Mesenchymal stem cell (in vitro differentiated cells and primary cell): ENCODE measurements around the gene DNAH10.

Experiments used
- DNase-seq: peaks from one replicate; pipeline ENCODE4 v3.0.0-alpha.2; 2013
- H2AFZ ChIP-seq: one replicate; pipeline ENCODE4 v1.6.1; 2013; ENCODE audit warnings: low read depth, mild to moderate bottlenecking, control low read depth, inconsistent platforms, low read length, moderate library complexity
- H2AK5ac ChIP-seq: 2 replicates; pipeline ENCODE4 v1.6.1; 2013; ENCODE audit warnings: low read length, moderate library complexity, mild to moderate bottlenecking, inconsistent platforms; ENCODE audit not compliant: severe bottlenecking
- H2BK120ac ChIP-seq: one replicate; pipeline ENCODE4 v1.6.1; 2013; ENCODE audit warnings: low read depth, mild to moderate bottlenecking, inconsistent platforms, low read length, moderate library complexity
- H2BK12ac ChIP-seq, 2 experiments: one replicate each; pipeline ENCODE4 v1.6.1; 2013; ENCODE audit warnings: inconsistent platforms in 2 of 2, low read length in 2 of 2, mild to moderate bottlenecking in 2 of 2, moderate library complexity in 2 of 2, control low read depth in 1 of 2
- H2BK15ac ChIP-seq: one replicate; pipeline ENCODE4 v1.6.1; 2013; ENCODE audit warnings: mild to moderate bottlenecking, low read depth, inconsistent platforms; ENCODE audit not compliant: poor library complexity, severe bottlenecking
- H2BK5ac ChIP-seq: 2 replicates; pipeline ENCODE4 v1.6.1; 2013; ENCODE audit warnings: low read depth, mild to moderate bottlenecking, low read length, control low read depth, inconsistent platforms; ENCODE audit not compliant: poor library complexity, severe bottlenecking
- H3K14ac ChIP-seq, 2 experiments: one replicate each; pipeline ENCODE4 v1.6.1; 2013; ENCODE audit warnings: inconsistent platforms in 2 of 2, low read length in 2 of 2, control low read depth in 1 of 2, mild to moderate bottlenecking in 1 of 2, moderate library complexity in 1 of 2
- H3K18ac ChIP-seq, 2 experiments: one replicate each; pipeline ENCODE4 v1.6.1; 2013; ENCODE audit warnings: inconsistent platforms in 2 of 2, low read length in 2 of 2, control low read depth in 1 of 2, low read depth in 1 of 2, mild to moderate bottlenecking in 1 of 2
- H3K23ac ChIP-seq, 2 experiments: one replicate each; pipeline ENCODE4 v1.6.1; 2013; ENCODE audit warnings: inconsistent platforms in 2 of 2, low read length in 2 of 2, mild to moderate bottlenecking in 2 of 2, moderate library complexity in 2 of 2, control low read depth in 1 of 2
- H3K27ac ChIP-seq: 2 replicates; pipeline ENCODE4 v1.5.1; 2013; ENCODE audit warnings: mild to moderate bottlenecking, moderate library complexity, low read length, control low read depth, inconsistent platforms; ENCODE audit not compliant: poor library complexity, severe bottlenecking
- H3K27me3 ChIP-seq, 2 experiments: 2 replicates each; pipeline versions ENCODE4 v1.6.1 to v1.7.0; 2013; ENCODE audit warnings: low read length in 2 of 2, mild to moderate bottlenecking in 2 of 2, moderate library complexity in 2 of 2, control low read depth in 1 of 2, inconsistent platforms in 1 of 2; ENCODE audit not compliant: control insufficient read depth in 1 of 2, insufficient read depth in 1 of 2
- H3K36me3 ChIP-seq, 2 experiments: 2 replicates each; pipeline versions ENCODE4 v1.6.1 to v1.7.0; 2013; ENCODE audit warnings: low read length in 2 of 2, control low read depth in 1 of 2, inconsistent platforms in 1 of 2, low read depth in 1 of 2, mild to moderate bottlenecking in 1 of 2; ENCODE audit not compliant: insufficient read depth in 2 of 2, control insufficient read depth in 1 of 2
- H3K4ac ChIP-seq, 2 experiments: one replicate each; pipeline ENCODE4 v1.6.1; 2013; ENCODE audit warnings: inconsistent platforms in 2 of 2, low read length in 2 of 2, mild to moderate bottlenecking in 2 of 2, moderate library complexity in 2 of 2, control low read depth in 1 of 2, low read depth in 1 of 2
- H3K4me1 ChIP-seq: 2 replicates; pipeline ENCODE4 v1.6.1; 2013; ENCODE audit warnings: low read depth, low read length, control low read depth; ENCODE audit not compliant: control insufficient read depth, insufficient read depth
- H3K4me2 ChIP-seq: 2 replicates; pipeline ENCODE4 v1.6.1; 2013; ENCODE audit warnings: low read length, mild to moderate bottlenecking, inconsistent platforms; ENCODE audit not compliant: poor library complexity, severe bottlenecking
- H3K4me3 ChIP-seq, 2 experiments: 2 replicates each; pipeline versions ENCODE4 v1.5.1 to v1.7.0; 2013; ENCODE audit warnings: low read length in 2 of 2, mild to moderate bottlenecking in 2 of 2, control low read depth in 1 of 2, low read depth in 1 of 2; ENCODE audit not compliant: insufficient read depth in 1 of 2
- H3K79me1 ChIP-seq: replicated peaks from 2 replicates; pipeline ENCODE4 v1.6.1; 2013; ENCODE audit warnings: mild to moderate bottlenecking, control low read depth, low read length, inconsistent platforms; ENCODE audit not compliant: poor library complexity, severe bottlenecking
- H3K9ac ChIP-seq: 2 replicates; pipeline ENCODE4 v1.7.0; 2013; ENCODE audit warnings: mild to moderate bottlenecking, low read length, moderate library complexity
- H3K9me3 ChIP-seq: 2 replicates; pipeline ENCODE4 v1.7.0; 2013; ENCODE audit warnings: mild to moderate bottlenecking, low read length; ENCODE audit not compliant: control insufficient read depth
- H4K8ac ChIP-seq: one replicate; pipeline ENCODE4 v1.6.1; 2013; ENCODE audit warnings: inconsistent platforms, mild to moderate bottlenecking, low read length, moderate library complexity
- H4K91ac ChIP-seq: one replicate; pipeline ENCODE4 v1.6.1; 2013; ENCODE audit warnings: mild to moderate bottlenecking, low read length, inconsistent platforms
- WGBS: methylation state at CpG from one replicate; pipeline ENCODE4 v1.1.7; 2013; ENCODE audit warnings: mixed read lengths; 5-methylcytosine and 5-hydroxymethylcytosine counted together

DNAH10 gene

DNA sequence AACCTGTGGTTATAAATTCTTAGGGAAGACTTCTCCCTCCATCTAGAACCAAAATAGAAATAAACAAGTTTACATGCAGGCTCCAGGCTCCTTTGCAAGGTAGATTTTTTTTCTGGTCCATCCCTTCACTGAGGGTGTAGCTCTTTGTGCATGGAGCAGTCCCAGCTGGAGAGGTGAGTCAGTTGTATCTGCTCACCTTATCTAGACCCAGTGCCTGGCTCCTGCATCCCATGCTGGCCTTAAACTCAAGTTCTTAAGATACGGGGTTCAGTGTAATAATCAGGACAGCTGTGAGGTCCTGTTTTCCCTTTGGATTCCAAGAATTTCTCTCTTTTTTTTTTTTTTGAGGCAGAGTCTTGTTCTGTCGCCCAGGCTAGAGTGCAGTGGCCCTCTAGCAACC, 35.1 kb upstream of the DNAH10 start:
- Histone ChIP-seq H3K4me3 (no peak overlapping the region), H2BK12ac (no peak overlapping the region), H3K36me3 (peaks cover 15 to 69% of the 10 kb centered on the region in 2 experiments), H3K14ac (no peak overlapping the region), H4K8ac (no peak overlapping the region), H4K91ac (no peak overlapping the region), H3K18ac (no peak overlapping the region), H3K23ac (no peak overlapping the region), H3K9ac (no peak overlapping the region), H2BK15ac (no peak overlapping the region), H3K27me3 (no peaks in the 10 kb centered on the region), H3K4me1 (peaks cover 4% of the 10 kb centered on the region), H2AFZ (no peak overlapping the region), H2AK5ac (no peak overlapping the region), H2BK120ac (no peak overlapping the region), H2BK5ac (no peak overlapping the region), H3K9me3 (no peaks in the 10 kb centered on the region), H3K4me2 (no peak overlapping the region), H3K27ac (no peak overlapping the region), H3K4ac (no peak overlapping the region), H3K79me1 (peaks cover 4% of the 10 kb centered on the region)
- WGBS = 98% methylated on average over 2 of the region's 2 CpGs
- DNase-seq = no peak

- H2AFZ ChIP-seq = no peak overlapping the region
- H2BK5ac ChIP-seq = no peak overlapping the region
- H2AK5ac ChIP-seq = no peak overlapping the region
- no peak overlapping the region for H3K4me2 ChIP-seq
- no peak overlapping the region for H2BK15ac ChIP-seq
- WGBS = no CpG with 5 or more reads among the region's 3 CpGs
- DNase-seq = no peak
- H3K23ac ChIP-seq = no peak overlapping the region
- H2BK120ac ChIP-seq = no peak overlapping the region
- H3K27me3 ChIP-seq = no peaks in the 10 kb centered on the region
- H3K36me3 ChIP-seq = peaks cover 18 to 65% of the 10 kb centered on the region in 2 experiments
- no peak overlapping the region for H3K14ac ChIP-seq
- no peaks in the 10 kb centered on the region for H3K4me1 ChIP-seq
- no peak overlapping the region for H3K18ac ChIP-seq
- H3K27ac ChIP-seq = no peak overlapping the region
- peaks cover 7% of the 10 kb centered on the region for H3K79me1 ChIP-seq
- no peak overlapping the region for H3K4me3 ChIP-seq
- H4K8ac ChIP-seq = no peak overlapping the region
- no peak overlapping the region for H2BK12ac ChIP-seq
- H4K91ac ChIP-seq = no peak overlapping the region
- no peaks in the 10 kb centered on the region for H3K9me3 ChIP-seq
- no peak overlapping the region for H3K4ac ChIP-seq
- no peak overlapping the region for H3K9ac ChIP-seq
These were observed 34.2 kb upstream of the DNAH10 start for GRCh38 chr12:123727878-123728277.

- WGBS = 97% methylated on average over 2 of the region's 2 CpGs
- H3K4me3 ChIP-seq = no peak overlapping the region
- no peak overlapping the region for H4K8ac ChIP-seq
- H3K14ac ChIP-seq = no peak overlapping the region
- no peak overlapping the region for H3K9ac ChIP-seq
- peaks cover 43 to 72% of the 10 kb centered on the region in 2 experiments for H3K36me3 ChIP-seq
- no peak overlapping the region for H2BK15ac ChIP-seq
- no peak overlapping the region for H2BK120ac ChIP-seq
- H4K91ac ChIP-seq = no peak overlapping the region
- H2BK5ac ChIP-seq = no peak overlapping the region
- no peak overlapping the region for H3K23ac ChIP-seq
- H3K27me3 ChIP-seq = no peaks in the 10 kb centered on the region
- H2BK12ac ChIP-seq = no peak overlapping the region
- H2AK5ac ChIP-seq = no peak overlapping the region
- peaks cover 8% of the 10 kb centered on the region for H3K79me1 ChIP-seq
- H3K9me3 ChIP-seq = no peaks in the 10 kb centered on the region
- no peak overlapping the region for H3K4me2 ChIP-seq
- no peak overlapping the region for H3K4ac ChIP-seq
- no peak overlapping the region for H3K18ac ChIP-seq
- no peak overlapping the region for H3K27ac ChIP-seq
- no peak overlapping the region for H2AFZ ChIP-seq
- no peak for DNase-seq
- H3K4me1 ChIP-seq = no peaks in the 10 kb centered on the region
These were observed 30.5 kb upstream of the DNAH10 start for GRCh38 chr12:123731596-123731995.

DNA sequence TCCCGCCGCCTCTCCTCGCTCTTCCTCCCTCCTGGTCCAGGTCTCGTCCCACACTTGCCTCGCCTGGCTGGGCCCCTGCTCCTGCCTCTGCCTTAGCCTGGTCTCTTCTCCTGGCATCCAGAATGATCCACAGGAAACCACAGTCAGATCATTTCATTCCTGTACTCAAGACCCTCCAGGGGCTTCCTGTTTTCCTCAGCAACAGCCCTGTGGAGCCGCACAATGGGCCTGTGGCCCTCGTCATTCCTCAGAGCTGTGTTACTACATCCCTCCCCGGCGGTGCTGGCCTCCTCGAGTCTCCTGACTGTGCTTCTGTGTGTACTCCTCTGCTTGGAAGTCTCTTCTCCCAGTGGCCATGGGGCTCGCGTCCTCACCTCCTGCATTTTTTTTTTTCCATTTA, 29.9 kb upstream of the DNAH10 start:
- Histone ChIP-seq H2BK5ac (no peak overlapping the region), H3K4me1 (no peaks in the 10 kb centered on the region), H2AFZ (no peak overlapping the region), H3K18ac (no peak overlapping the region), H3K27ac (no peak overlapping the region), H4K8ac (no peak overlapping the region), H3K9ac (no peak overlapping the region), H3K27me3 (no peaks in the 10 kb centered on the region), H3K79me1 (peaks cover 8% of the 10 kb centered on the region), H3K4me3 (no peak overlapping the region), H3K14ac (no peak overlapping the region), H3K23ac (no peak overlapping the region), H3K4ac (no peak overlapping the region), H2BK15ac (no peak overlapping the region), H2BK120ac (no peak overlapping the region), H4K91ac (no peak overlapping the region), H2AK5ac (no peak overlapping the region), H3K4me2 (no peak overlapping the region), H3K9me3 (no peaks in the 10 kb centered on the region), H2BK12ac (no peak overlapping the region), H3K36me3 (peaks cover 49 to 75% of the 10 kb centered on the region in 2 experiments)
- WGBS = 98% methylated on average over 12 of the region's 12 CpGs
- DNase-seq = no peak
